Measurements from ENCODE around the gene EVPL.

DNA sequence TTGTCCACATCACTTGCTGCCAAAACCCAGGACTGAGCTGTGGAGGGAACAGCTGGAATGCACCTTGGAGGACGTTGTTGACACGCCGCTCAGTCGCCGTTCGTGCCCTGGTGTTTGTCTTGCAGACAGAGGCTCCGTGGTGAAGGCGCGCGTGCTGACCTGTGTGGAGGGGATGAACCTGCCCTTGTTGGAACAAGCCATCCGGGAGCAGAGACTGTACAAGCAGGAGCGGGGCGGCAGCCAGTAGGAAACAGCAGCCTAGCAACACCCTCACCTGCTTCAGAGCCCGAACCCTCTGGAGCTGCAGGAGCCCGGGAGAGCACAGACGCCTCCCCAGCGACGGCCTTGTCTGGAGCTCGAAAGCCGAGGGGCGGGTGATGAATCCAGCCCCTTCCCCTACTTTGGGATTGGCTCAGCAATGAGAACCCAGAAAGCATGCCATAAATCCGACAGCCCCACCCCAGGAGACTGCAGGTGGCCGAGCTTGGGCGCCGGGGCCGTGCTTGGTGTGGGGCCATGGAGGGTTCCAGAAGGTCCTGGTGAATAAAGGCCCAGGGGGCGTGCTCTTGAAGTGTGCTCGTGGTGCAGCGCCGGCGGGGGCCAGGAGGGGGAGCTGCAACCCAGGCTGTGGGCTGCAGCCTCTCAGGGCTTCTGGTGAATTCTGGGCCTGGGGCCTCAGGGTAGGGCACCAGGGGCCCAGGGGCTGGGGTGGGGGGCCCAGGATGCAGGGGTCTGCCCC is 26.9 kb downstream of the EVPL start:
- TF ChIP-seq, protein P1, sequence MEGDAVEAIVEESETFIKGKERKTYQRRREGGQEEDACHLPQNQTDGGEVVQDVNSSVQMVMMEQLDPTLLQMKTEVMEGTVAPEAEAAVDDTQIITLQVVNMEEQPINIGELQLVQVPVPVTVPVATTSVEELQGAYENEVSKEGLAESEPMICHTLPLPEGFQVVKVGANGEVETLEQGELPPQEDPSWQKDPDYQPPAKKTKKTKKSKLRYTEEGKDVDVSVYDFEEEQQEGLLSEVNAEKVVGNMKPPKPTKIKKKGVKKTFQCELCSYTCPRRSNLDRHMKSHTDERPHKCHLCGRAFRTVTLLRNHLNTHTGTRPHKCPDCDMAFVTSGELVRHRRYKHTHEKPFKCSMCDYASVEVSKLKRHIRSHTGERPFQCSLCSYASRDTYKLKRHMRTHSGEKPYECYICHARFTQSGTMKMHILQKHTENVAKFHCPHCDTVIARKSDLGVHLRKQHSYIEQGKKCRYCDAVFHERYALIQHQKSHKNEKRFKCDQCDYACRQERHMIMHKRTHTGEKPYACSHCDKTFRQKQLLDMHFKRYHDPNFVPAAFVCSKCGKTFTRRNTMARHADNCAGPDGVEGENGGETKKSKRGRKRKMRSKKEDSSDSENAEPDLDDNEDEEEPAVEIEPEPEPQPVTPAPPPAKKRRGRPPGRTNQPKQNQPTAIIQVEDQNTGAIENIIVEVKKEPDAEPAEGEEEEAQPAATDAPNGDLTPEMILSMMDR (IDR thresholded peaks at IDR 0.05; ENCODE audit: extremely low read depth in 1 of 2, insufficient read depth in 1 of 2, low read depth in 1 of 2, low read length in 2 of 2) = peak; percentile 80 to 89
- TF ChIP-seq EZH2 (IDR thresholded peaks at IDR 0.05; ENCODE audit: borderline replicate concordance, low read depth, low read length, severe bottlenecking) (no peak), JUN (IDR thresholded peaks at IDR 0.05; ENCODE audit: borderline replicate concordance, insufficient read depth, insufficient read length, low read depth) (no peak), POLR2A (IDR thresholded peaks at IDR 0.05; ENCODE audit: low read depth, low read length) (no peak), POLR2AphosphoS5 (IDR thresholded peaks at IDR 0.05; ENCODE audit: insufficient read depth, low read depth, low read length) (no peak), MYC (IDR thresholded peaks at IDR 0.05; ENCODE audit: low read depth, low read length) (no peak), FOS (IDR thresholded peaks at IDR 0.05; ENCODE audit: borderline replicate concordance, insufficient read depth, low read length) (no peak)
